T1000 (cell line): ENCODE measurements around the gene ANKAR.
"Not testable (repeated sequence)": the region's sequence is repeated elsewhere in the genome, so short reads cannot be mapped to it uniquely, and the experiment has no call there.

Source experiments
- DNase-seq: peaks from one replicate; lab custom pipeline; 2025; ENCODE audit warnings: mixed read lengths; lab: John Stamatoyannopoulos, UW

Gene ANKAR

GRCh38 chr2:189658306-189659212, 15.9 kb upstream of the ANKAR start:
- no peak for DNase-seq

DNA sequence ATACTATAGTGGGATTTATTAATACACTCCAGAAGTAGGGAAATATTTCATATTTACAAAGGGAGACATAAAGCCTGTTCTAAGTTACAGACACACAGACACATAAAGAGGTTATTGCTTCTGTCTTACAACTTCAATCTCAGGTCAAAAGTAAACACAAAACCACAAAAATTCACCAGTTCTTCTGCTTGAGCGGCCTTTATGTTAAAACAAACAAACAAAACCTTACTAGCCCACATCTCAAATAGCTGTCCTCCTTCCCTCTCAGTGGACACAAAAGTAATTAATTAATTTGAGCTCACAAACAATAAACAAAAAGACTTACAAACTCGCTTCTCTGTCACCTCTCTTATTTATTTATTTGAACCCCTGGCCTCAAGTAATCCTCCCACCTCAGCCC, 14.7 kb upstream of the ANKAR start:
- DNase-seq, result no peak

DNA sequence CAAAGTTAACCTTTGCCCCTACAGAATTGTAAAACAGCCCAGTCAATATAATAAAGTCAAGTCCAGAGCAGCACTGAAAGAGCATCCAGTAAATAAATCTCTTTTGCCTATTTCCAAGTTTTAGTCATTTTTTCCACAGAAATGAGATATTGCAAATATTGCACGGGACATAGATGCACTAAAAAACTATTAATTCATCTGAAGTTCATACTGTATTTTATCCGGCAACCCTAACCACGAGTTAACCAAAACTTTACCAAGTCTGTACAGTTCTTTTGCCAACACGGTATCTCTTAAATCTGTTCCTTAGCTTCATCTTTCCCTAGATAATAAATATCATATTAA, 13.7 kb upstream of the ANKAR start:
- no peak for DNase-seq

DNA sequence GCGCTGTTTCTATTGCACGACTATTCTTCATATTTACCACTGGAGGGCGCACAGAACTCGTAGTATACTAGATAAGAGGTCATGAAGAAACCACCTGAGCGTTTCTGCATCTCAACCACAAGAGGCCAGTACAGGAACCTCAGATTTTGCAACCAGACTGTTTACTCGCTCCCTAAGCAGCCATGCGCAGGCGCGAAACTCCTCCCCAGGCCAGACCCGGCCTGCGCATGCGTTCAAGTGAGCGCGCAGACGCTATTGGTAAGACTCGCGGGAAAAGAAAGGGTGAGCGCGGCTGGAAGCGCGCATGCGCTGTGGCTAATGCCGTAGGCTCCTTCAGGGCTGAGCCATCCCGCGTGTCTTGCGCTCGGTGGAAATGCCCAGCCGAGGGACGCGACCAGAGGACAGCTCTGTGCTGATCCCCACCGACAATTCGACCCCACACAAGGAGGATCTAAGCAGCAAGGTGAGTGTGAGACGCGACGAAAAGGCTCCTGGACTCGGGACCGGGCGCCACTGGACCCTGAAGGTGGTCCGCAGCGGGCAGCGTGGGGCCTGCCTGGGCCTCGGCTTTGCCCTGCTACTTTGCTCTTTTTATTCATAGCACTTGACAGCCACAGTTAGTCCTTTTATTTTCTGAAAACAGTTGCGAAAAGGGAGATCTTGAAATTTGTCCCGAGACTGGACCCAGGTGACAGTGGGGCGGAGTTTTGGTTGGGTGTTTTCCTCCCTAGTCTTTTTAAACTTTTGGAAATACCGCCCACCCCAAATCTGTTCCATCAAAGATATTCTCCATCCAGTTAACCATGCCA, 13.1 kb upstream of the ANKAR start, which contains the start of gene ASNSD1:
Gene ASNSD1, plus strand, starts transcription at position 312 of the 809 bp plus-strand sequence. CDS start 4,674 bp downstream, outside the sequence.
- peak; percentile 96 for DNase-seq

GRCh38 chr2:189661957-189662321, 12.5 kb upstream of the ANKAR start:
- no peak for DNase-seq

- DNase-seq, result no peak
Observed at GRCh38 chr2:189662669-189663226, 11.7 kb upstream of the ANKAR start.

DNA sequence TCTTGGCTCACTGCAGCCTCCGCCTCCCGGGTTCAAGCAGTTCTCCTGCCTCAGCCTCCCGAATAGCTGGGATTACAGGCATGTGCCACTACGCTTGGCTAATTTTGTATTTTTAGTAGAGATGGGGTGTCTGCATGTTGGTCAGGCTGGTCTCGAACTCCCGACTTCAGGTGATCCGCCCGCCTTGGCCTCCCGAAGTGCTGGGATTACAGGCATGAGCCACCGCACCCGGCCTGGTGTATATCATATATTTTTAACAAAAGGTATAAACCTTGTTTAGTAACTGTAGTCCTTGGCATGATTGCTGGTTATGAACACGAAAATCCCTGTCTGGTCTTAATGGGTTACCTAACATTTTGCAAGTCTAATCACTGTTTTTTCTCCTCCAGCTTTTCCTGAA, 11.2 kb upstream of the ANKAR start:
- DNase-seq, result not testable (repeated sequence)

DNA sequence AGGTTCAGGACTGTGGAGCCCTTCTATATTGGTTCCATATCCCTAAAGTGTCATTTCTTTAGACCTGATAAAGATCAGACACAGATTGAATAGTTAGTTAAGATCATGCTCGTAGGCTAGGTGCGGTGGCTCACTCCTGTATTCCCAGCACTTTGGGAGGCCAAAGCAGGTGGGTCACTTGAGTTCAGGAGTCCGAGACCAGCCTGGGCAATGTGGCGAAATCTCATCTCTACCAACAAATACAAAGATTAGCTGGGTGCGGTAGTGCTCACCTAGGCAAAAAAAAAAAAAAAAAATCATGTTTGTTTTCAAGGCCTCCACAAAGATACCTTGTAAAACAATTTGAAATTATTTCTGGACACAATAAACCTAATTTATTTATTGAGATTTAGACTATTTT, 4.6 kb upstream of the ANKAR start:
- DNase-seq, result no peak

DNA sequence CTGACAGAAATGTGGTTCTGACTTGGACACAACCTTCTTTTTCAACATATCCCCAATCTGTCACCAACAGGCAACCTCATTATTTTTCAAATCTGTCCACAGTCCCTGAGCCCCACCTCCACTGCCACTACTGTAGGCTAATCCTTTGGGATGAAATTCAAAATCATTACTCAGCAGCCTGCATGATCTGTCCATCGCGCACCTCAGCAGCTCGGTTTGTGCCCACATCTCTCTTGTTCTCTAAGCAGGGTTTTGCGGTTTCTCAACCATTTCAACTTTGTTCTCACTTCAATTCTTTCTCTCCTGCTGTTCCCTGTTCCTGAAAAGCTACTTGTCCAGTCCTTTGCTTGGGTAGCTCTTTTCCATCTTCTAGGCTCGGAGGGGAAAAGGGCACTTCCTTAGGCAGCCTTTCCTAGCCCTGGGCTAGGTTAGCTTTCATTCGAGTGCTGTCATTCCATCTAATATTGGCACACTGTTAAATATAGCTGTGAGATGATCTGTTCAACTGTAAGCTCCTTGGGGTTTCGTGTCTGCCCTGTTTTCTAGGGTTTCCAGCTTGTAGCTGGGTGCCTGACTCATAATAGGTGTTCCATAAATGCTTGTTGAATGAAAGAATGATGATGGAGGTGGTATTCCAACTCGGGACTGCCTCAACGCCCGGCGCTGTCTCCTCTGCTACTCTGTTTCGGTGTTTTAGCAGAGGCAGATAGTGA, 653 bp upstream of the ANKAR start:
- no peak for DNase-seq

DNA sequence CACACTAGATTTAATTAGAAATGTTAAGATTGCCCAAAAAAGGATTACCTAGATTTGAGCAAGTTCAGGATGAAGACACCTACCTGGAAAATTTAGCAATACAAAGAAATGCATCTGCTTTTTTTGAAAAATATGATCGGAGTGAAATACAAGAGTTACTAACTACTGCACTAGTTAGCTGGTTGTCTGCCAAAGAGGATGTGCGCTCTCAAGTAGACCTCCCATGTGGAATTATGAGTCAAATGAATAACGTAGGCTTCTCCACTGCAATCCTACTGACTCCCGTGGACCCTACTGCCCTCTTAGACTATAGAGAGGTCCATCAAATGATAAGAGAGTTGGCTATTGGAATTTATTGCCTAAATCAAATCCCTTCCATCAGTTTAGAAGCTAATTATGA, 2.0 kb downstream of the ANKAR start:
- DNase-seq, result no peak

DNA sequence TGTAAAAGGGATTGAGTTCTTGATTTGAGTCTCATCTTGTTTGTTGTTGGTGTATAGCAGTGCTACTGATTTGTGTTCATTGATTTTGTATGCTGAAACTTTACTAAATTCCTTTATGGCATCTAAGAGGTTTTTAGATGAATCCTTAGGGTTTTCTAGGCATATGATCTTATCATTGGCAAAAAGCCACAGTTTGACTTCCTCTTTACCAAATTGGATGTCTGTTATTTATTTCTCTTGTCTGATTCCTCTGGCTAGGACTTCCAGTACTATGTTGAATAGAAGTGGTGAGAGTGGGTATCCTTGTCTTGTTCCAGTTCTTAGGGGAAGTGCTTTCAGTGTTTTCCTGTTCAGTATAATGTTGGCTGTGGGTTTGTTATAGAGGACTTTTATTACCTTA, 4.8 kb downstream of the ANKAR start:
- DNase-seq, result no peak

GRCh38 chr2:189681203-189681602, 6.7 kb downstream of the ANKAR start:
- no peak for DNase-seq

GRCh38 chr2:189681903-189682302, 7.4 kb downstream of the ANKAR start:
- no peak for DNase-seq

DNA sequence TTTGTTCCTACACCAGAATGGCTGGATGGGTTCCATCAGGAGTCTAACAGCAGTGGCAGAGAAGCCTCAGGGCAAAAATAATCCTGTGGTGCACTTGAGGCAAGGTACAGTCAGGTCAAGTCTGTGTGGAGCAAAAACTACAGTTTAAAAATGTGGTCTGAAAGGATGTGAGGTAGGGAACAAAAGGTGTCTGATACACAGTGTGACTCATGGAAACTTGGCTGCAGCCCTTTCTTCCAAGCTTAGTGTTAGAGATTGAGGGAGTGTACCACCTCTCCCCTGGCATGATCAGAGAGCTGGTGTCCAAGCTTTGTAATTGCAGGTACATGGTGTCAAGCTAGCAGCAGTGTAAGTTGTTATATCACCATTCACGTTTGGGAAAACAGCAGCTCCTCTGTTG, 8.9 kb downstream of the ANKAR start:
- DNase-seq, result no peak

DNA sequence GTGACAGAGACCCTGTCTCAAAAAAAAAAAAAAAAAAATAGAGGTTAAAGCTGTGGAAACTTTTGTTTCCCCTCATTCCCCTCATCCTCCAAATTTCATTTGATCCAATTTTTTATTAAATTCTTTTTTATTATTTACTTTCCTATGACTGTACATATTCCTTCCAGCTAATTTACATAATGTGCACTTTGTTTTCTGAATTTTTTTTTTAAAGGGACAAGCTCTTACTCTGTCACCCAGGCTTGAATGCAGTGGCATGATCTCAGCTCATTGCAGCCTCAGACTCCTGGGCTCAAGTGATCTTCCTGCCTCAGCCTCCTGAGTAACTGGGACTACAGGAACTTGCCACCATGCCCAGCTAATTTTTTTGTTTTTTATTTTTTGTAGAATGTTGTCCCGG, 10.3 kb downstream of the ANKAR start:
- no peak for DNase-seq

DNA sequence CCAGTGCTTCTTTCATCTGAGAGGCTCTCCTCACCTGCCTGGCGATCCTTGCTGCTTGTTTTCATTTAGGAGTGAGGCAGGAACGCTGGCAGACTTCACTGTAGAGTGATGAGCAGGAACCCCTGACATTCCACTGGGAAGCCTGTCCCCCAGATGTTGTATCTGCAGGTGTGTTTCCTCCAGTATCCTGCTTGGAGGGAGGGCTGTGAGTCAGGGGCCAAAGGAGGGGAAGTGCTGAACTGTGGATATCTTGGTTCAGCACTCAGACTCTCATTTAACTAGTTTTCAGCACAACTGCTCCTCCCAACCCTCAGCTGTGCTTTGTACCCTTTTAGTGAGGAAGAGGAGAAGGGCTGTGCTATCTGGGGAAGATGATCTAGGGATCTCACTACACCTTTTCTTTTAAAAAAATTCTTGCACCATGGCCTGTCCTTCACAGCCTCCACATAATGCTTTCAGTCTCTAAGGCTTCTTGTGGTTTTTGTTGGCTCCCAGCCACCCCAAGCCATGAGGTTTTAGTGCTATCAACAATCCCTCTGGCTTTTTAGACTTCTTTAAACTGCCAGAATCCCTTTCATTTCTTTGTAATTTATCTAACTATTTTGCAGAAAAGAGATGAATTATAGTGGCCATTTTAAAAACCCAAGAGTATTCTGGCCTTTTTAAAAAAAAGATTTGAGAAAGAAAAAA, 11.2 kb downstream of the ANKAR start:
- no peak for DNase-seq

DNA sequence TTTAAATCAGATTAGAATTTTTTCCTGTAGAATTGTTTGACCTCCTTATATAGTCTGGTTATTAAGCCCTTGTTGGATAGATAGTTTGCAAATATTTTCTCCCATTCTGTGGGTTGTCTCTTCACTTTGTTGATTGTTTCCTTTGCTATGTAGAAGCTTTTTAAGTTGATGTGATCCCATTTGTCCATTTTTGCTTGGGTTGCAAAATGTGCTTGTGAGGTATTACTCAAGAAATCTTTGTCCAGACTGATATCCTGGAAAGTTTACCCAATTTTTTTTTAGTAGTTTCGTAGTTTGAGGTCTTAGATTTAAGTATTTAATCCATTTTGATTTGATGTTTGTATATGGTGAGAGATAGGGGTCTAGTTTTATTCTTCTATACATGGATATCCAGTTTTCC, 13.3 kb downstream of the ANKAR start:
- DNase-seq, result not testable (repeated sequence)

- DNase-seq, result no peak
Observed at GRCh38 chr2:189696223-189696622, 21.8 kb downstream of the ANKAR start.

GRCh38 chr2:189698020-189698887, 23.8 kb downstream of the ANKAR start:
- no peak for DNase-seq

DNA sequence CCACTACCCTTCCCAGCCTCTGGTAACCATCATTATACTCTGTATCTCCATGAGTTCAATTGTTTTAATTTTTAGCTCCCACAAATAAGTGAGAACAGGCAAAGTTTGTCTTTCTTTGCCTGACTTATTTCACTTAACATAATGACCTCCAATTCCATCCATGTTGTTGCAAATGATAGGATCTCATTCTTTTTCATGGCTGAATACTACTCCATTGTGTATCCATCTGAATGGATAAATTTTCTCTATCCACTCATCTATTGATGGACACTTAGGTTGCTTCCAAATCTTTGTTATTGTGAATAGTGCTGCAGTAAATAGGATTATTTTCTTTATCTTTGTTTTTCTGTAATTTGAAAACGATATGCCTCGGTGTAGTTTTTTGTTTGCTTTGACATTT, 26.2 kb downstream of the ANKAR start:
- DNase-seq, result no peak

- DNase-seq, result no peak
Observed at GRCh38 chr2:189702071-189702470, 27.6 kb downstream of the ANKAR start.
